Endothelial cell (in vitro differentiated cells): Measurements from ENCODE around the gene TP63. TPM values are rescaled to one million over a fixed set of nuclear protein-coding genes. Genes with fewer than 3 reads are reported as not detected.
"Not testable (repeated sequence)": the region's sequence is repeated elsewhere in the genome, so short reads cannot be mapped to it uniquely, and the experiment has no call there.

Experiments
- DNase-seq: peaks from one replicate; pipeline ENCODE4 v3.0.0; 2021; ENCODE audit warnings: low spot score
- H3K27ac Mint-ChIP-seq: one replicate; pipeline ENCODE4 v1.8.0; 2021; ENCODE audit warnings: mixed read lengths, inconsistent platforms; ENCODE audit not compliant: unreplicated experiment
- H3K27me3 Mint-ChIP-seq: one replicate; pipeline ENCODE4 v1.8.0; 2021; ENCODE audit warnings: mild to moderate bottlenecking, moderate library complexity, mixed read lengths, inconsistent platforms; ENCODE audit not compliant: unreplicated experiment
- H3K36me3 Mint-ChIP-seq: one replicate; pipeline ENCODE4 v1.8.0; 2021; ENCODE audit warnings: mild to moderate bottlenecking, low read depth, mixed read lengths, inconsistent platforms; ENCODE audit not compliant: unreplicated experiment
- H3K4me1 Mint-ChIP-seq: one replicate; pipeline ENCODE4 v1.8.0; 2021; ENCODE audit warnings: mild to moderate bottlenecking, mixed read lengths, inconsistent platforms; ENCODE audit not compliant: unreplicated experiment
- H3K4me3 Mint-ChIP-seq: one replicate; pipeline ENCODE4 v1.8.0; 2021; ENCODE audit warnings: mild to moderate bottlenecking, mixed read lengths, inconsistent platforms; ENCODE audit not compliant: unreplicated experiment
- H3K9me3 Mint-ChIP-seq: one replicate; pipeline ENCODE4 v1.8.0; 2021; ENCODE audit warnings: mixed read lengths, inconsistent platforms; ENCODE audit not compliant: unreplicated experiment
- total RNA-seq: library from RNA; stranded (reverse); fragmentation: NEBNext Ultra II Directional; extraction: Animal tissue kit (Norgen Biotek cat#: 25700); gene quantifications from one replicate; pipeline ENCODE4 v1.2.1, GENCODE V29; 2021; ENCODE audit not compliant: unreplicated experiment
- TF ChIP-seq, protein P1 (sequence below): fragments of 200-600 bp; sonication (generic); IDR thresholded peaks from one replicate; pipeline ENCODE4 v1.5.0; 2021; ENCODE audit warnings: antibody characterized with exemption; ENCODE audit not compliant: unreplicated experiment

Gene TP63
- total RNA-seq, 1 donor from 2014 or later = 1.0 TPM

DNA sequence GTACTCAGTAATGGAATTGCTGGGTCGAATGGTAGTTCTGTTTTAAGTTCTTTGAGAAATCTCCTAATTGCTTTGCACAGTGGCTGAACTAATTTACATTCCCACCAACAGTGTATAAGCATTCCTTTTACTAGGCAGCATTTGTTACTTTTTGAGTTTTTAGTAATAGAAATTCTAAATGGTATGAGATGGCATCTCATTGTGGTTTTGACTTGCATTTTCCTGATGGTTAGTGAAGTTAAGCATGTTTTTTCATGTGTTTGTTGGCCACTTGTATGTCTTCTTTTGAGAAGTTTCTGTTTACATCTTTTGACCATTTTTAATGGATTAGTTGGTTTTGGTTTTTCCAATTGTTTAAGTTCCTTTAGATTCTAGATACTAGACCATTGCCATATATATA is 28.4 kb downstream of the TP63 start:
- Mint-ChIP-seq H3K27ac (no peak overlapping the region), H3K9me3 (no peaks in the 10 kb centered on the region), H3K4me3 (no peak overlapping the region), H3K36me3 (peaks cover 4% of the 10 kb centered on the region), H3K27me3 (no peaks in the 10 kb centered on the region), H3K4me1 (no peaks in the 10 kb centered on the region)
- DNase-seq = no peak
- TF ChIP-seq, protein P1, sequence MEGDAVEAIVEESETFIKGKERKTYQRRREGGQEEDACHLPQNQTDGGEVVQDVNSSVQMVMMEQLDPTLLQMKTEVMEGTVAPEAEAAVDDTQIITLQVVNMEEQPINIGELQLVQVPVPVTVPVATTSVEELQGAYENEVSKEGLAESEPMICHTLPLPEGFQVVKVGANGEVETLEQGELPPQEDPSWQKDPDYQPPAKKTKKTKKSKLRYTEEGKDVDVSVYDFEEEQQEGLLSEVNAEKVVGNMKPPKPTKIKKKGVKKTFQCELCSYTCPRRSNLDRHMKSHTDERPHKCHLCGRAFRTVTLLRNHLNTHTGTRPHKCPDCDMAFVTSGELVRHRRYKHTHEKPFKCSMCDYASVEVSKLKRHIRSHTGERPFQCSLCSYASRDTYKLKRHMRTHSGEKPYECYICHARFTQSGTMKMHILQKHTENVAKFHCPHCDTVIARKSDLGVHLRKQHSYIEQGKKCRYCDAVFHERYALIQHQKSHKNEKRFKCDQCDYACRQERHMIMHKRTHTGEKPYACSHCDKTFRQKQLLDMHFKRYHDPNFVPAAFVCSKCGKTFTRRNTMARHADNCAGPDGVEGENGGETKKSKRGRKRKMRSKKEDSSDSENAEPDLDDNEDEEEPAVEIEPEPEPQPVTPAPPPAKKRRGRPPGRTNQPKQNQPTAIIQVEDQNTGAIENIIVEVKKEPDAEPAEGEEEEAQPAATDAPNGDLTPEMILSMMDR = no peak

DNA sequence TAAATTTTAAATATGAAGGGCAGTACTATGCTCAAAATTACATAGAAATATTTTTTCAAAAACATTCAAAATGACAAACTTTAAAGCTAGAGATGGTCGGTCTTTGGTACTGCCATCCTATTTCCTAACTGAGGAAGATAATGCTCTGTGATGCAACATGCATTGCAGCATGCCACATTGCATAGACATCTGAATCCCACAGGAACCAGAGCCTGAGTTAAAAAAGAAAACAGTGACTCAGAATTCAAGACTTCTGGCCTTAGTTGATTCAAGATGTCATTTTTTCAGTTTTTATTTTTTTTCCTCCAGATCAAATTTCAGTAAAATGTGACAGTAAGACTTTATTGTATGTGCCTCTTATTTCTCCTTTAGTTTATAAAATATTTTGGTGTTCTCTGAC is 33.1 kb downstream of the TP63 start:
- Mint-ChIP-seq H3K4me1 (no peaks in the 10 kb centered on the region), H3K36me3 (no peaks in the 10 kb centered on the region), H3K27me3 (no peaks in the 10 kb centered on the region), H3K4me3 (no peak overlapping the region), H3K27ac (no peak overlapping the region), H3K9me3 (no peaks in the 10 kb centered on the region)
- TF ChIP-seq, protein P1 = no peak
- DNase-seq = no peak

DNA sequence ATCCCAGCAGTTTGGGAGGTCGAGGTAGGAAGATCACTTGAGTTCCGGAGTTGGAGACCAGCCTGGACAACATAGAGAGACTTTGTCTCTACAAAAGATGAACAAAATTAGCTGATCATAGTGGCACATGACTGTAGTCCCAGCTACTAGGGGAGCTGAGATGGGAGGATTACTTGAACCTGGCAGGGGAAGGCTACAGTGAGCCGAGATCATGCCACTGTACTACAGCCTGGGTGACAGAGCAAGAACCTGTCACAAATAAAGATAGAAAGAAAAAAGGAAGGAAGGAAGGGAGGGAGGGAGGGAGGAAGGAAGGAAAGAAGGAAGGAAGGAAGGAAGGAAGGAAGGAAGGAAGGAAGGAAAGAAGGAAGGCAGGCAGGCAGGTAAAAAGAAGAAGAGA is 41.2 kb downstream of the TP63 start:
- H3K4me3 Mint-ChIP-seq, H3K9me3 Mint-ChIP-seq: not testable (repeated sequence)

DNA sequence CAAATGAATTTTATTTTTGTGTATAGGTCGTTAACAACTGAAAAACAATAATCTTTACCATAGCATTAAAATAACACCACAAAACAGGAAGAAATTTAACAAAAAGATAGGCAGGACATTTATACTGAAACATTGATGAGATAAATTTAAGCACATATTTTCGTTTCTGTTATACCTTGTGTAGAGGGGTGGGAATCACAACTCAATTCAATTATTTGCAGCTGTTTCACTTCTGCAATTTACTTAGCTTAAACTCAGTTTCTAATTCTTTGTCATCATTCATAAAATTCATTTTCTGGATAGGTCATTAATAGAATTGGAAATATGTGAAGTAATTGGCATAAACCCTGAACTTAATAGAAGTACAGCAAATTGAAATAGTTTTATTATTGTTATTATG is 42.3 kb downstream of the TP63 start:
- H3K27me3 Mint-ChIP-seq = no peaks in the 10 kb centered on the region
- H3K4me1 Mint-ChIP-seq = no peaks in the 10 kb centered on the region
- TF ChIP-seq, protein P1 = no peak
- H3K36me3 Mint-ChIP-seq = no peaks in the 10 kb centered on the region
- H3K9me3 Mint-ChIP-seq = no peaks in the 10 kb centered on the region
- no peak for DNase-seq
- no peak overlapping the region for H3K27ac Mint-ChIP-seq
- H3K4me3 Mint-ChIP-seq = no peak overlapping the region

More for the DNA sequence above, 41.2 kb downstream of the TP63 start:
- not testable (repeated sequence) for H3K4me1 Mint-ChIP-seq, H3K36me3 Mint-ChIP-seq, H3K27ac Mint-ChIP-seq, H3K27me3 Mint-ChIP-seq, DNase-seq

DNA sequence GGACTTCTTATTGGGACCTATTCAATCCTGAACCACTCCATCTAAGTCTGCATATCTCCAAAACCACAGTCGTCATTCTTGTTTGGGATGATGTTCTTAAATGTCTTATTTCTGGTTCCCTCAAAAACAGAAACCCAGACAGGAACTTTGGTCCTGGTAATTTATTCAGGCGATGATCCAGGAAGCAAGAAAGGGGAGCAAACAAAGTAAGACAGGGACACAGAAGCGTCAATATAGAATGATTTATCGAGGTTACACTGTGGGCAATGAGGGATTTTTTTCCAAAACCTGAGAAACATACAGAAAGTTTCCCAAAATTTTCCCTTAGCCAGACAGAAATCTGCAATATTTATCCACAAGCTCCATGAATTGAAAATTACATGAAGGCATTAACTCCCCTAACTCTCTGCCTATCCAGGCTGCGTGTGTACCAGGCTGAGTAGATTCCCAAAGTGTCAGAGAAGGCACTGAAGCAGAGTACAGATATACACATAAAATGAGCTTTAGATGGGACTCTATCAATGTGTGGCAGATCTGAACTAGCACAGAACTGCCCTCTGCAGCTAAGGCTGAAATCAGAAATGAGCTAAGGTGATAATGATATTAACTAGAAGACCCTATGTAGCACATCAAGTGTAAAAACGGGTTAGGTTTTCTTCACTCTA is 43.2 kb downstream of the TP63 start:
- no peaks in the 10 kb centered on the region for H3K4me1 Mint-ChIP-seq
- H3K9me3 Mint-ChIP-seq = no peaks in the 10 kb centered on the region
- no peaks in the 10 kb centered on the region for H3K36me3 Mint-ChIP-seq
- H3K27me3 Mint-ChIP-seq = no peaks in the 10 kb centered on the region
- H3K27ac Mint-ChIP-seq = no peak overlapping the region
- no peak overlapping the region for H3K4me3 Mint-ChIP-seq
- TF ChIP-seq, protein P1 = no peak
- DNase-seq = no peak
